ENCODE results near the gene TSPAN18. TPM values are rescaled to one million over a fixed set of nuclear protein-coding genes. Genes with fewer than 3 reads are reported as not detected.

Gene TSPAN18
- total and polyA plus RNA-seq, 2 of the 8 experiments (the other 6 are each of a cell fraction or from before 2014, with no cell fraction given) = 5.2 to 10.2 TPM

DNA sequence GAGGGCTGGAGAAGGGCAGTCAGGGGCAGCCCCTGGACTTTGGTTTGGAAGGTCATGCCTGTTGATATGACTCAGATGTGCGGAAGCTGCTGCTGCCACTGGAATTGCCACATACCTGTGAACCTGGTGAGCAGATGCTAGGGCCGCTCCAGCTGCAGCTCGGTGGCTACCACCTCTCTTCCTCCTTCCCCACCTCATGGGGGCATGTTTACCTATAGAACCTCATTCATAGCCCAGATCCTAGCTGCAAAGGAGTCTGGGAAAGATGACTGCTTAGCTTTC is 17.5 kb upstream of the TSPAN18 start:
- POLR2A ChIA-PET (ENCODE audit: partially characterized antibody) = interaction anchor here (0.6 kb wide), 1 partner anchor 54 kb away, joined by 3 read pairs; no protein-coding TSS in a partner anchor
- no peak for DNase-seq (ENCODE audit: low read depth in 1 of 2, low spot score in 2 of 2)

More for the DNA sequence above, 17.5 kb upstream of the TSPAN18 start:
- H4K5ac ChIP-seq (ENCODE audit: insufficient read length, low read depth, low read length) = no peak overlapping the region
- no peak overlapping the region for H2BK20ac ChIP-seq (ENCODE audit: low read length)
- no peak overlapping the region for H4K91ac ChIP-seq (replicated peaks; ENCODE audit: insufficient read length, low read length)
- no peak overlapping the region for H4K8ac ChIP-seq (ENCODE audit: extremely low read depth, insufficient read depth, low read length)
- no peak overlapping the region for H3K4ac ChIP-seq (replicated peaks; ENCODE audit: insufficient read length, low read depth, low read length)
- no peaks in the 10 kb centered on the region for H4K20me1 ChIP-seq (replicated peaks in 1 of 2; ENCODE audit: control insufficient read depth in 1 of 2, insufficient read depth in 2 of 2, low read length in 2 of 2)
- 0 out of 2 replicates have a peak, but pooled peaks cover 2% of the 10 kb centered on the region for H3K23me2 ChIP-seq (ENCODE audit: low read depth, low read length)
- no peak overlapping the region; the same call in 1 of the 2 replicates for H2AK5ac ChIP-seq (ENCODE audit: low read depth, low read length)
- TF ChIP-seq SRF (IDR thresholded peaks at IDR 0.05; ENCODE audit: low read depth, low read length) (no peak), POLR2AphosphoS5 (IDR thresholded peaks at IDR 0.05; ENCODE audit: low read depth, low read length) (no peak), TBP (IDR thresholded peaks at IDR 0.05; ENCODE audit: low read depth, low read length) (no peak), HDAC2 (IDR thresholded peaks at IDR 0.05; ENCODE audit: borderline replicate concordance in 1 of 2, low read depth in 2 of 2, low read length in 2 of 2) (no peak), EGR1 (IDR thresholded peaks at IDR 0.05; ENCODE audit: borderline replicate concordance, low read depth, low read length) (no peak), RBBP5 (IDR thresholded peaks at IDR 0.05; ENCODE audit: borderline replicate concordance, low read depth, low read length) (no peak), TAF1 (IDR thresholded peaks at IDR 0.05; ENCODE audit: low read depth, low read length) (no peak), EP300 (IDR thresholded peaks at IDR 0.05; ENCODE audit: borderline replicate concordance in 1 of 2, low read depth in 2 of 2, low read length in 2 of 2) (no peak)
- TF ChIP-seq, protein P1, sequence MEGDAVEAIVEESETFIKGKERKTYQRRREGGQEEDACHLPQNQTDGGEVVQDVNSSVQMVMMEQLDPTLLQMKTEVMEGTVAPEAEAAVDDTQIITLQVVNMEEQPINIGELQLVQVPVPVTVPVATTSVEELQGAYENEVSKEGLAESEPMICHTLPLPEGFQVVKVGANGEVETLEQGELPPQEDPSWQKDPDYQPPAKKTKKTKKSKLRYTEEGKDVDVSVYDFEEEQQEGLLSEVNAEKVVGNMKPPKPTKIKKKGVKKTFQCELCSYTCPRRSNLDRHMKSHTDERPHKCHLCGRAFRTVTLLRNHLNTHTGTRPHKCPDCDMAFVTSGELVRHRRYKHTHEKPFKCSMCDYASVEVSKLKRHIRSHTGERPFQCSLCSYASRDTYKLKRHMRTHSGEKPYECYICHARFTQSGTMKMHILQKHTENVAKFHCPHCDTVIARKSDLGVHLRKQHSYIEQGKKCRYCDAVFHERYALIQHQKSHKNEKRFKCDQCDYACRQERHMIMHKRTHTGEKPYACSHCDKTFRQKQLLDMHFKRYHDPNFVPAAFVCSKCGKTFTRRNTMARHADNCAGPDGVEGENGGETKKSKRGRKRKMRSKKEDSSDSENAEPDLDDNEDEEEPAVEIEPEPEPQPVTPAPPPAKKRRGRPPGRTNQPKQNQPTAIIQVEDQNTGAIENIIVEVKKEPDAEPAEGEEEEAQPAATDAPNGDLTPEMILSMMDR (IDR thresholded peaks at IDR 0.05; ENCODE audit: control extremely low read depth in 1 of 3, insufficient read depth in 1 of 3, low read depth in 1 of 3, low read length in 3 of 3) = no peak
- no peak overlapping the region for H2BK5ac ChIP-seq (ENCODE audit: low read depth, low read length)
- H3K79me1 ChIP-seq (ENCODE audit: low read depth, low read length) = no peaks in the 10 kb centered on the region
- H2BK12ac ChIP-seq (ENCODE audit: low read depth, low read length) = no peak overlapping the region
- no peak overlapping the region for H3K18ac ChIP-seq (ENCODE audit: extremely low read depth, low read length)
- peaks cover 8 to 10% (median 10%) of the 10 kb centered on the region in 4 experiments for H3K4me1 ChIP-seq (replicated peaks in 1 of 4; ENCODE audit: control insufficient read depth in 3 of 4, insufficient read depth in 4 of 4, low read length in 3 of 4)
- H3K36me3 ChIP-seq (ENCODE audit: control insufficient read depth in 2 of 4, insufficient read depth in 4 of 4, low read length in 3 of 4) = no peaks in the 10 kb centered on the region
- H3K14ac ChIP-seq (ENCODE audit: insufficient read length) = no peak overlapping the region
- no peak for FAIRE-seq
- H3K27ac ChIP-seq (ENCODE audit: low read depth, low read length) = no peak overlapping the region
- H3K9me3 ChIP-seq (ENCODE audit: insufficient read depth in 2 of 2, low read depth in 1 of 2, low read length in 1 of 2) = peaks cover 0 to under 1% of the 10 kb centered on the region in 2 experiments; a peak in 1 of 4 replicates
- no peak overlapping the region for H2AFZ ChIP-seq (ENCODE audit: low read length)
- H2BK15ac ChIP-seq (ENCODE audit: low read length) = no peak overlapping the region
- no peak overlapping the region for H3K9ac ChIP-seq (replicated peaks in 1 of 4; ENCODE audit: extremely low read depth in 1 of 4, low read depth in 3 of 4, low read length in 3 of 4)
- no peak overlapping the region for H3K4me3 ChIP-seq (ENCODE audit: extremely low read depth in 1 of 4, insufficient read depth in 2 of 4, low read depth in 3 of 4, low read length in 4 of 4)
- CTCF ChIA-PET (ENCODE audit: partially characterized antibody) = interaction anchor here (0.7 to 1.5 kb wide), 7 partner anchors 52 to 195 kb away, joined by 3 to 4 read pairs (median 3); no protein-coding TSS in a partner anchor
- H3K4me2 ChIP-seq (ENCODE audit: insufficient read depth in 1 of 2, low read depth in 2 of 2, low read length in 2 of 2) = no peak overlapping the region
- H3K79me2 ChIP-seq (ENCODE audit: control insufficient read depth in 1 of 2, insufficient read depth in 2 of 2, low read length in 2 of 2) = no peaks in the 10 kb centered on the region
- no peak overlapping the region for H3K56ac ChIP-seq (replicated peaks; ENCODE audit: insufficient read length, low read depth, low read length)
- no peak overlapping the region for H3K23ac ChIP-seq (ENCODE audit: insufficient read length)
- 0 out of 7 replicates have a peak, but pooled peaks cover 0 to 1% (median 0%) of the 10 kb centered on the region in 4 experiments for H3K27me3 ChIP-seq (replicated peaks in 1 of 4; ENCODE audit: control insufficient read depth in 3 of 4, extremely low read depth in 1 of 4, insufficient read depth in 3 of 4, low read length in 3 of 4)
- no peak overlapping the region for H2BK120ac ChIP-seq (replicated peaks; ENCODE audit: low read depth, low read length)
- WGBS, 2 experiments (ENCODE audit: extremely low coverage in 1 of 2, insufficient coverage in 1 of 2, insufficient read length in 1 of 2, insufficient replicate concordance in 2 of 2, low coverage in 1 of 2, low lambda C conversion rate in 2 of 2, missing lambda C conversion rate in 1 of 2) = 87% methylated on average over 3 of the region's 3 CpGs; no CpG with 5 or more reads in 1 of the 2 experiments
